PC-3 (cell line): ENCODE measurements around the gene ZCCHC14.

Source experiments
- EZH2 ChIP-seq: fragments of 300-600 bp; sonication (generic); IDR thresholded peaks from one replicate; pipeline ENCODE4 v1.6.1; 2017; ENCODE audit warnings: antibody characterized with exemption, mild to moderate bottlenecking, low read length; ENCODE audit not compliant: unreplicated experiment
- EZH2phosphoT487 ChIP-seq: fragments of 300-600 bp; sonication (generic); IDR thresholded peaks from 2 replicates; pipeline ENCODE4 v1.6.1; 2018; ENCODE audit warnings: mild to moderate bottlenecking, antibody characterized with exemption, low read length, borderline replicate concordance
- TF ChIP-seq, protein P1 (sequence below): fragments of 300-600 bp; sonication (generic); conservative IDR thresholded peaks from 2 replicates; pipeline ENCODE4 v1.5.1; 2017; ENCODE audit warnings: antibody characterized with exemption, low read depth, mild to moderate bottlenecking, low read length

DNA sequence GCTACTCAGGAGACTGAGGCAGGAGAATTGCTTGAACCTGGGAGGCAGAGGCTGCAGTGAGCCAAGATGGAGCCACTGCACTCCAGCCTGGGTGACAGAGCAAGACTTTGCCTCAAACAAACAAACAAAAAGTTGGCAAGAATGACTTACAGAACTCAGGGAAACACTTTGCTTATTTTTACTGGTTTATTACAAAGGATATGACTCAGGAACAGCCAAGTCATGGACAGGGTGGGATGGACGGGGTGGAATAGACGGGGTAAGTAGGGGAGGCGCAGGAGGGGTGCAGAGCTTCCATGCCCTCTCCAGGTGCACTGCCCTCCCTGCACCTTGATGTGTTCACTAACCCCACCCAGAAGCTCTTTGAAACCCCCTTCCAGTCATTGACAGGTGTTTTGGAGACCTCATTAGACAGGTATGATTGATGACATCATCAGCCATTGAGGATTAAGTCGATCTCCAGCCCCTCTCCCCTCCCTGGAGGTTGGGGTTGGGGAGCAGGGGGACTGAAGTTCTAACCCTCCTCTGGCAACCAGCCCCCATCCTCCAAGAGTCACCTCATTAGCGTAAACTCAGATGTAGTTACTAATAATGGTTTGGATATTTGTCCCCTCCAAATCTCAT lies 41.3 kb upstream of the ZCCHC14 start:
- TF ChIP-seq, protein P1, sequence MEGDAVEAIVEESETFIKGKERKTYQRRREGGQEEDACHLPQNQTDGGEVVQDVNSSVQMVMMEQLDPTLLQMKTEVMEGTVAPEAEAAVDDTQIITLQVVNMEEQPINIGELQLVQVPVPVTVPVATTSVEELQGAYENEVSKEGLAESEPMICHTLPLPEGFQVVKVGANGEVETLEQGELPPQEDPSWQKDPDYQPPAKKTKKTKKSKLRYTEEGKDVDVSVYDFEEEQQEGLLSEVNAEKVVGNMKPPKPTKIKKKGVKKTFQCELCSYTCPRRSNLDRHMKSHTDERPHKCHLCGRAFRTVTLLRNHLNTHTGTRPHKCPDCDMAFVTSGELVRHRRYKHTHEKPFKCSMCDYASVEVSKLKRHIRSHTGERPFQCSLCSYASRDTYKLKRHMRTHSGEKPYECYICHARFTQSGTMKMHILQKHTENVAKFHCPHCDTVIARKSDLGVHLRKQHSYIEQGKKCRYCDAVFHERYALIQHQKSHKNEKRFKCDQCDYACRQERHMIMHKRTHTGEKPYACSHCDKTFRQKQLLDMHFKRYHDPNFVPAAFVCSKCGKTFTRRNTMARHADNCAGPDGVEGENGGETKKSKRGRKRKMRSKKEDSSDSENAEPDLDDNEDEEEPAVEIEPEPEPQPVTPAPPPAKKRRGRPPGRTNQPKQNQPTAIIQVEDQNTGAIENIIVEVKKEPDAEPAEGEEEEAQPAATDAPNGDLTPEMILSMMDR: no peak
- TF ChIP-seq EZH2phosphoT487 (no peak), EZH2 (no peak)
